Neural progenitor cell (in vitro differentiated cells): ENCODE data around the gene MAN2C1.

ENCODE experiments used
- CTCF ChIP-seq: fragments of 200-600 bp; sonication (generic); IDR thresholded peaks from 2 replicates; pipeline ENCODE4 v1.5.1; 2017; ENCODE audit warnings: antibody characterized with exemption, mild to moderate bottlenecking
- EZH2 ChIP-seq: fragments of 200-600 bp; sonication (generic); IDR thresholded peaks from 2 replicates; pipeline ENCODE4 v1.6.1; 2017; ENCODE audit warnings: antibody characterized with exemption, mild to moderate bottlenecking, moderate library complexity
- EZH2phosphoT487 ChIP-seq: fragments of 200-600 bp; sonication (generic); IDR thresholded peaks from 2 replicates; pipeline ENCODE4 v1.6.1; 2017; ENCODE audit warnings: antibody characterized with exemption

DNA sequence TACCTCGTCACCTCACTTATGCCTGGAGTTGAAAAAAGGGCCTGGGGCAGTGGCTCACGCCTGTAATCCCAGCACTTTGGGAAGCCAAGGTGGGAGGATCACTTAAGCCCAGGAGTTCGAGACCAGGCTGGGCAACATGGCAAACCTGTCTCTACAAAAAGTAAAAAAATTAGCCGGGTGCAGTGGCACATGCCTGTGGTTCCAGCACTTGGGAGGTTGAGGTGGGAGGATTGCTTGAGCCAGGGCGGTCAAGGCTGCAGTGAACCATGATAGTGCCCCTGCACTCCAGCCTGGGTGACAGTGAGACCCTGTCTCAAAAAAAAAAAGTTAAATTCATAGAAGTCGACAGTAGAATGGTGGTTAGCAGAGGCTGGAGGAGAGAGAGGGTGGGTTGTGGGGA lies 26.2 kb downstream of the MAN2C1 start:
- TF ChIP-seq CTCF (no peak), EZH2 (no peak), EZH2phosphoT487 (no peak)
